ENCODE data around the gene CSTPP1. TPM values are rescaled to one million over a fixed set of nuclear protein-coding genes. Genes with fewer than 3 reads are reported as not detected.

Gene CSTPP1
- total RNA-seq, 4 donors from 2014 or later, result 13.3 to 26.4 (median 19.1) TPM

DNA sequence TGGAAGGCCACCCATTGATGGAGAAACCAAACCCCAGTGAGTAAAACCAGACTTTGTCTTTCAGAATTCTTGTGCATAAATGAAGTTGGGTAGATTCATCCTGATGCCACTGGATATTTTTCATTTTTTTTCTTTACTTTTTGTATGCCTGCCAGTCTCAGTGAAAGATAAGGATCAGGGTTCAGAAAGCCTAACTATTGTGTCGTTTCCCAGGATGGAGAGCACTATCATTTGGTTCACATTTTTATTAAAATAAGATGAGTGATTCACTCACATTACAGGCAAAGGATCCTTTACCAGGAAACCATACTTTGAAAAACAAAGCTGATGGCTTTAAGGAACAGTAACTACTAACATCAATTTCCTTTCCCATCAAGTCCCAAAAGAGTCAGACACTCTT is 188.1 kb downstream of the CSTPP1 start:
- DNase-seq (ENCODE audit: extremely low spot score), result no peak
- intact Hi-C loops (cut with DNase I), result no loop called here
- H3K27me3 ChIP-seq, result no peaks in the 10 kb centered on the region
- no peaks in the 10 kb centered on the region for H3K4me1 ChIP-seq
- no peak overlapping the region for H3K27ac ChIP-seq (replicated peaks in 1 of 4)
- TF ChIP-seq, protein P1, sequence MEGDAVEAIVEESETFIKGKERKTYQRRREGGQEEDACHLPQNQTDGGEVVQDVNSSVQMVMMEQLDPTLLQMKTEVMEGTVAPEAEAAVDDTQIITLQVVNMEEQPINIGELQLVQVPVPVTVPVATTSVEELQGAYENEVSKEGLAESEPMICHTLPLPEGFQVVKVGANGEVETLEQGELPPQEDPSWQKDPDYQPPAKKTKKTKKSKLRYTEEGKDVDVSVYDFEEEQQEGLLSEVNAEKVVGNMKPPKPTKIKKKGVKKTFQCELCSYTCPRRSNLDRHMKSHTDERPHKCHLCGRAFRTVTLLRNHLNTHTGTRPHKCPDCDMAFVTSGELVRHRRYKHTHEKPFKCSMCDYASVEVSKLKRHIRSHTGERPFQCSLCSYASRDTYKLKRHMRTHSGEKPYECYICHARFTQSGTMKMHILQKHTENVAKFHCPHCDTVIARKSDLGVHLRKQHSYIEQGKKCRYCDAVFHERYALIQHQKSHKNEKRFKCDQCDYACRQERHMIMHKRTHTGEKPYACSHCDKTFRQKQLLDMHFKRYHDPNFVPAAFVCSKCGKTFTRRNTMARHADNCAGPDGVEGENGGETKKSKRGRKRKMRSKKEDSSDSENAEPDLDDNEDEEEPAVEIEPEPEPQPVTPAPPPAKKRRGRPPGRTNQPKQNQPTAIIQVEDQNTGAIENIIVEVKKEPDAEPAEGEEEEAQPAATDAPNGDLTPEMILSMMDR (IDR thresholded peaks at IDR 0.05), result no peak
- TF ChIP-seq POLR2A (IDR thresholded peaks at IDR 0.05; ENCODE audit: low read depth) (no peak), EP300 (IDR thresholded peaks at IDR 0.05) (no peak), POLR2AphosphoS5 (IDR thresholded peaks at IDR 0.05) (no peak)
- no peak overlapping the region for H3K4me3 ChIP-seq
- WGBS, result 82% methylated on average over 1 of the region's 1 CpG
- H3K36me3 ChIP-seq, result no peaks in the 10 kb centered on the region
- no peaks in the 10 kb centered on the region for H3K9me3 ChIP-seq

DNA sequence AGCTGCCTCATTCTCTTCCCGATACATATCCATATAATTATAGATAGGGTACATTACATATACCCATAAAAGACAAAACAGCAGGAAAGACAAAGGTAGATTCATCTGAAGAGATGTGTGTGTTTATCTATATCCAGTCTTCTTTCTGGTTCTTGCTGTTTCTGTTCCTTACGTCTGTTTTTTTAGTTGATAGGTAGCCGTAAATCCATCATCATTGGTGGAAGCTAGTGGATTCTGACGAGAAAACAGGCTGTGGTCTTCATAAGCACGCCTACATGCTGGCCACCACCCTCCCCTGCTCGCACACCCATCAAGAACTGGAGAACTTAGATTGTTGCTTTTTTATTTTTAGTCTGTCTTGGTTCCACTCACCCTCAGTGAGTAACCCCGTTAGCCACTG is 188.5 kb downstream of the CSTPP1 start:
- DNase-seq (ENCODE audit: extremely low spot score), result no peak
- WGBS, result 85% methylated on average over 7 of the region's 7 CpGs
- no peaks in the 10 kb centered on the region for H3K36me3 ChIP-seq

DNA sequence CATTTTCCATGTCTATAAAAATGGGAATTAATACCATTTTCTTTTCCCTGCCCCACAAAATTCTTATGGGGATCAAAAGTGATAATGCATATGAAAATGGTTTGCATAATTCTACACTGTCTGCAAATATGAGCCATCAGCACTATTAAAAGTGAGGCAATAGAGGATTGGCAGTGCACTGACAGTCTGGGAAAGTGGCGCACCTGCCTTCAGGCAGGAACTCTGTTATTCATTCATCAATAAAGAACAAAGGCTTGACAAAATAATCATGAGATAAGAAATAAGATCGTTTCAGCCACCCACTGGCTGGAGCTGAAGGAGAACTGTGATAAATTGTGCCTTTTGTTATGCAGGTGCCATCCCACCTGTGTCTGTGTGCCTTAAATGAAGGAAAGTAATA is 190.7 kb downstream of the CSTPP1 start:
- intact Hi-C loops (cut with DNase I), result no loop called here
- 66% methylated on average over 2 of the region's 2 CpGs for WGBS

More for the DNA sequence above, 188.5 kb downstream of the CSTPP1 start:
- Histone ChIP-seq H3K4me1 (no peaks in the 10 kb centered on the region), H3K27ac (replicated peaks in 1 of 4) (no peak overlapping the region), H3K27me3 (no peaks in the 10 kb centered on the region), H3K9me3 (no peaks in the 10 kb centered on the region), H3K4me3 (no peak overlapping the region)
- intact Hi-C loops (cut with DNase I), result no loop called here
- TF ChIP-seq EP300 (IDR thresholded peaks at IDR 0.05), result no peak
- no peak for TF ChIP-seq POLR2A (IDR thresholded peaks at IDR 0.05; ENCODE audit: low read depth)
- TF ChIP-seq, protein P1 (IDR thresholded peaks at IDR 0.05), result no peak
- TF ChIP-seq POLR2AphosphoS5 (IDR thresholded peaks at IDR 0.05), result no peak

DNA sequence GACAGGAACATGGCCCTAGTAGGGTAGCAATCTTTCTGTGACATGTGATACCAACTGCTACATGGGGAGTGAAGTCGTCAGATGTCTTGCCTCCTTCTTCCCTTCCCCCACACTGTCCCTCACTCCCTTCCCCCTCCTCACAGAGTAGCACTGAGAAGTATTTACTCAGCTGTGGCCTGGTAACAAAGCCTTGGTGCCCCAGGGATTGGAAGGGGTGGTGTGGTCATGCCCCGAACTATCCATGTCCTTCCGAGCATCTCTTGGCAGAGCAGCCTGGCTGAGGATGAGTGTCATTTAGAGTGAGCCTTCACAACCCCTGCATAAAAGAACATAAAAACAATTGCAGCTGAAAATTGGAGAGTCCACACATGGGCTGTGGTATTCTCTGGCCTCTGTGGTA is 194.0 kb downstream of the CSTPP1 start:
- TF ChIP-seq EP300 (IDR thresholded peaks at IDR 0.05) (no peak), POLR2A (IDR thresholded peaks at IDR 0.05; ENCODE audit: low read depth) (no peak), POLR2AphosphoS5 (IDR thresholded peaks at IDR 0.05) (no peak)
- TF ChIP-seq, protein P1 (IDR thresholded peaks at IDR 0.05), result no peak
- Histone ChIP-seq H3K9me3 (no peaks in the 10 kb centered on the region), H3K27ac (replicated peaks in 1 of 4) (no peak overlapping the region), H3K4me3 (no peak overlapping the region), H3K4me1 (no peaks in the 10 kb centered on the region), H3K36me3 (no peaks in the 10 kb centered on the region), H3K27me3 (no peaks in the 10 kb centered on the region)
- 79% methylated on average over 3 of the region's 3 CpGs for WGBS
- no peak for DNase-seq (ENCODE audit: extremely low spot score)
- intact Hi-C loops (cut with DNase I), result no loop called here

More for the DNA sequence above, 190.7 kb downstream of the CSTPP1 start:
- Histone ChIP-seq H3K4me3 (no peak overlapping the region), H3K4me1 (no peaks in the 10 kb centered on the region), H3K27me3 (no peaks in the 10 kb centered on the region), H3K36me3 (no peaks in the 10 kb centered on the region), H3K27ac (replicated peaks in 1 of 4) (no peak overlapping the region), H3K9me3 (no peaks in the 10 kb centered on the region)
- no peak for DNase-seq (ENCODE audit: extremely low spot score)
- TF ChIP-seq POLR2AphosphoS5 (IDR thresholded peaks at IDR 0.05) (no peak), EP300 (IDR thresholded peaks at IDR 0.05) (no peak), POLR2A (IDR thresholded peaks at IDR 0.05; ENCODE audit: low read depth) (no peak)
- TF ChIP-seq, protein P1 (IDR thresholded peaks at IDR 0.05), result no peak

DNA sequence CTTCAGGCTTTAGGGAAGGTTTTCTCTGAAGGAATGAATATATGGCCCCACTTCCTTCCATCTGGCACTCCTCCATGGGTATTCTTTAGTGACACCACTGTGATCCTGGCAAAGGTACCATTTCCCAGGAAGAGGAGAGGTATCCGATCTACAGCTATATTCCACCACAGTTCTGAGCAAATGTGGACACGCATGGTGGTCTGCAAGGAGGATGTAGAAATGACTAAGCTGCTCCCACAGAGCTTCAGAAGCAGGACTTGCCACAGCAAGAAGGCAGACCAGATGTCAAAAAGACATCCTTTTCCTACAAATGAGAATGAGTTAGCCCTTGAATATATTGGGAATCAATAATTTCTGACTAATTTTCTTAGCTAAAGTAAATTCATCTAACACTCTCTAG is 194.6 kb downstream of the CSTPP1 start:
- Histone ChIP-seq H3K36me3 (no peaks in the 10 kb centered on the region), H3K4me1 (no peaks in the 10 kb centered on the region), H3K27me3 (no peaks in the 10 kb centered on the region), H3K27ac (replicated peaks in 1 of 4) (no peak overlapping the region), H3K9me3 (no peaks in the 10 kb centered on the region), H3K4me3 (no peak overlapping the region)
- TF ChIP-seq POLR2AphosphoS5 (IDR thresholded peaks at IDR 0.05) (no peak), POLR2A (IDR thresholded peaks at IDR 0.05; ENCODE audit: low read depth) (no peak), EP300 (IDR thresholded peaks at IDR 0.05) (no peak)
- TF ChIP-seq, protein P1 (IDR thresholded peaks at IDR 0.05), result no peak
- intact Hi-C loops (cut with DNase I), result no loop called here
- no peak for DNase-seq (ENCODE audit: extremely low spot score)
- WGBS, result 94% methylated on average over 2 of the region's 2 CpGs

Data from esophagus muscularis mucosa (tissue), 4 donors.